ENCODE measurements around the gene RAI14. TPM values are rescaled to one million over a fixed set of nuclear protein-coding genes. Genes with fewer than 3 reads are reported as not detected.
A peak's percentile ranks its signal among the peaks of the same experiment; 100 is the strongest.

The RAI14 gene
- total RNA-seq, 1 donor from 2014 or later, result 307 TPM

DNA sequence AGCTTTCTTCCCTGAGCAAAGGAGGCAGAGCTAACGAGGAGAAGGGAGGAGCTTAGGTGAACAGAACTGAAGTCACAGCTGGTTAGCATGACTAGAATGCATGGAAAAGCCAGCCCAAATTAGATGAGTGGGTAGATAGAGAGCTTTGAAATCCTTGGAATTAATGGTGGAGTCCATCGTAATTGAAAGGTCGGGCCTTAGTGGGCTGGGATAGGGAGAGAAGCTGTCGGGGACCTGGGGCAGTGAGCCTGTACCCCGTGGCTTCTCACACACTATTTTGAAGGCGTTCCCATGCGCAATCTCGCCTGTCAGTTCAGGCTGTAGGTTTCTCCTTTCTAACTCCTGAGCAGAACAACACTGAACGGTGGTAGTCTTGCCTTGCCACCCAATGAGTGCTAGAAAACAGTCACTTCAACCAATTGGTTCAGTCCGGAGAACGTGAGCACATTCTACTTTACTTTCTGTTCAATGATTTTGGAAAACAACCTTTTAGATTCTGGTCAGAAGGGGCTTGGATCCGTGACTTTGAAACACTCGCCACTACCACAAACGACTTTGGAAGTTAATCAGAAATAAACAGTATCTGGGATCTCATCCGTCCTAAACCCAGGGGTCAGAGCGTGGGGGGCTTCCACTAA, 655 bp upstream of the RAI14 start:
- peak overlapping the region; percentile 87 for H3K4me3 Mint-ChIP-seq (ENCODE audit: unreplicated experiment)
- no peak for FAIRE-seq

DNA sequence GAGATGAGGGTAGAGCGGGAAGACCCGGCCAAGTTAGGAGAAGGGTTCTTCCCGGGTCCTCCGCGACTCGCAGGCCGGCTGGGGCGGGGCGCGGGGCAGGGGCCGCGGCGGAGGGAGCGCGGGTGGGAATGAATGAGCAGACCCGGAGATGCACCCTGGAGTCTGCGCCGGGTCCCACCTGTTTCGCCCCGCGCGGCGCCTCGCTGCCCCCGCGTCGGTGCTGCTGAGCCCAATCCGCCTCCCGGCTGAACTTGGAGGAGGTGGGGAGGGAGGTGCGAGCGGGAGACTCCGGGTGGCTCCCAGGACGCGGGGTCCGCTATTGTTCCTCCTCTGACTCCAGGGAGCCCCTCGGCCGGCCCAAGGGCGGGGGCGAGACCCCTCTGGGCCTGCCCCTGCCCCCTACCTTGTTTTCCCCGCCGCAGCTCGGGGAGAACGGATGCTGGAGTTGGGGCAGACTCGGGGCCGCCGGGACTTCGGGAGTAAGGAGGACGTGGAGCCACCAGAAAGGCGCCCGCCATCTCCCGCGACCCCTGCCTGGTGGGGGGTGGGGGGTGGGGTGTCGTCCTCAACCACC, 659 bp downstream of the RAI14 start:
- Histone ChIP-seq H3K4me3 (ENCODE audit: insufficient read depth, low read depth, low read length) (peak overlapping the region; percentile 85), H4K20me1 (ENCODE audit: insufficient read depth, low read length) (peaks cover 5% of the 10 kb centered on the region), H3K4me1 (ENCODE audit: insufficient read depth, low read length) (peaks cover 43% of the 10 kb centered on the region), H3K9me3 (ENCODE audit: insufficient read depth, low read depth, low read length) (no peaks in the 10 kb centered on the region), H3K79me2 (ENCODE audit: insufficient read depth, low read length) (peaks cover 53% of the 10 kb centered on the region), H3K4me2 (ENCODE audit: low read length) (peak overlapping the region; percentile 90), H3K9ac (ENCODE audit: low read length) (peak overlapping the region; percentile 100), H3K27ac (ENCODE audit: low read depth, low read length) (peak overlapping the region; percentile 96), H2AFZ (ENCODE audit: low read depth, low read length) (no peak overlapping the region), H3K27me3 (ENCODE audit: insufficient read depth, low read length) (no peaks in the 10 kb centered on the region), H3K36me3 (ENCODE audit: insufficient read depth, low read length) (peaks cover 4% of the 10 kb centered on the region)
- Mint-ChIP-seq H3K4me1 (ENCODE audit: low read depth, unreplicated experiment) (peaks cover 27% of the 10 kb centered on the region), H3K4me3 (ENCODE audit: unreplicated experiment) (peak overlapping the region; percentile 92), H3K27ac (ENCODE audit: unreplicated experiment) (no peak overlapping the region), H3K36me3 (ENCODE audit: low read depth, unreplicated experiment) (peaks cover 6% of the 10 kb centered on the region), H3K27me3 (ENCODE audit: low read depth, unreplicated experiment) (no peaks in the 10 kb centered on the region), H3K9me3 (ENCODE audit: unreplicated experiment) (no peaks in the 10 kb centered on the region)
- no peak for DNase-seq (ENCODE audit: low read depth)
- FAIRE-seq, result no peak
- TF ChIP-seq, protein P1, sequence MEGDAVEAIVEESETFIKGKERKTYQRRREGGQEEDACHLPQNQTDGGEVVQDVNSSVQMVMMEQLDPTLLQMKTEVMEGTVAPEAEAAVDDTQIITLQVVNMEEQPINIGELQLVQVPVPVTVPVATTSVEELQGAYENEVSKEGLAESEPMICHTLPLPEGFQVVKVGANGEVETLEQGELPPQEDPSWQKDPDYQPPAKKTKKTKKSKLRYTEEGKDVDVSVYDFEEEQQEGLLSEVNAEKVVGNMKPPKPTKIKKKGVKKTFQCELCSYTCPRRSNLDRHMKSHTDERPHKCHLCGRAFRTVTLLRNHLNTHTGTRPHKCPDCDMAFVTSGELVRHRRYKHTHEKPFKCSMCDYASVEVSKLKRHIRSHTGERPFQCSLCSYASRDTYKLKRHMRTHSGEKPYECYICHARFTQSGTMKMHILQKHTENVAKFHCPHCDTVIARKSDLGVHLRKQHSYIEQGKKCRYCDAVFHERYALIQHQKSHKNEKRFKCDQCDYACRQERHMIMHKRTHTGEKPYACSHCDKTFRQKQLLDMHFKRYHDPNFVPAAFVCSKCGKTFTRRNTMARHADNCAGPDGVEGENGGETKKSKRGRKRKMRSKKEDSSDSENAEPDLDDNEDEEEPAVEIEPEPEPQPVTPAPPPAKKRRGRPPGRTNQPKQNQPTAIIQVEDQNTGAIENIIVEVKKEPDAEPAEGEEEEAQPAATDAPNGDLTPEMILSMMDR (IDR thresholded peaks at IDR 0.05; ENCODE audit: insufficient read depth, low read depth, low read length), result no peak
- TF ChIP-seq EZH2 (IDR thresholded peaks at IDR 0.05; ENCODE audit: insufficient read depth, low read length), result no peak

More for the DNA sequence above, 655 bp upstream of the RAI14 start:
- Mint-ChIP-seq H3K27ac (ENCODE audit: unreplicated experiment) (peak overlapping the region; percentile 88), H3K9me3 (ENCODE audit: unreplicated experiment) (no peaks in the 10 kb centered on the region), H3K36me3 (ENCODE audit: low read depth, unreplicated experiment) (peaks cover 2% of the 10 kb centered on the region), H3K4me1 (ENCODE audit: low read depth, unreplicated experiment) (peaks cover 16% of the 10 kb centered on the region), H3K27me3 (ENCODE audit: low read depth, unreplicated experiment) (no peaks in the 10 kb centered on the region)
- no peaks in the 10 kb centered on the region for H3K36me3 ChIP-seq (ENCODE audit: insufficient read depth, low read length)
- H4K20me1 ChIP-seq (ENCODE audit: insufficient read depth, low read length), result no peaks in the 10 kb centered on the region
- H3K4me3 ChIP-seq (ENCODE audit: insufficient read depth, low read depth, low read length), result peak overlapping the region; percentile 85
- H3K4me2 ChIP-seq (ENCODE audit: low read length), result peak overlapping the region; percentile 90
- H3K9ac ChIP-seq (ENCODE audit: low read length), result peak overlapping the region; percentile 100
- H3K9me3 ChIP-seq (ENCODE audit: insufficient read depth, low read depth, low read length), result no peaks in the 10 kb centered on the region
- peaks cover 40% of the 10 kb centered on the region for H3K79me2 ChIP-seq (ENCODE audit: insufficient read depth, low read length)
- H3K27me3 ChIP-seq (ENCODE audit: insufficient read depth, low read length), result no peaks in the 10 kb centered on the region
- H3K27ac ChIP-seq (ENCODE audit: low read depth, low read length), result peak overlapping the region; percentile 96
- TF ChIP-seq, protein P1 (IDR thresholded peaks at IDR 0.05; ENCODE audit: insufficient read depth, low read depth, low read length), result no peak
- TF ChIP-seq EZH2 (IDR thresholded peaks at IDR 0.05; ENCODE audit: insufficient read depth, low read length), result no peak
- H3K4me1 ChIP-seq (ENCODE audit: insufficient read depth, low read length), result peaks cover 31% of the 10 kb centered on the region
- peak overlapping the region; percentile 53 for H2AFZ ChIP-seq (ENCODE audit: low read depth, low read length)
- DNase-seq (ENCODE audit: low read depth), result peak; percentile 90

Data from astrocyte (in vitro differentiated cells and primary cell).